Brain microvascular endothelial cell (primary cell): ENCODE data around the gene CHIA.
A peak's percentile ranks its signal among the peaks of the same experiment; 100 is the strongest.
"Not testable (repeated sequence)": the region's sequence is repeated elsewhere in the genome, so short reads cannot be mapped to it uniquely, and the experiment has no call there.

Experiments
- DNase-seq: peaks from one replicate; pipeline ENCODE4 v3.0.0-alpha.2; 2020
- H3K27ac ChIP-seq: fragments of 250-450 bp; sonication (Bioruptor Pico); 2 replicates; pipeline ENCODE4 v1.5.1; 2020; ENCODE audit warnings: mild to moderate bottlenecking, moderate library complexity
- H3K27me3 ChIP-seq: fragments of 250-450 bp; sonication (Bioruptor Pico); replicated peaks from 2 replicates; pipeline ENCODE4 v1.5.1; 2020; ENCODE audit warnings: mild to moderate bottlenecking
- H3K36me3 ChIP-seq: fragments of 250-450 bp; sonication (Bioruptor Pico); replicated peaks from 2 replicates; pipeline ENCODE4 v1.5.1; 2020; ENCODE audit warnings: mild to moderate bottlenecking
- H3K4me3 ChIP-seq: 2 replicates; pipeline ENCODE4 v1.5.1; 2011; ENCODE audit warnings: low read depth, mild to moderate bottlenecking, control low read depth, low read length, moderate library complexity
- CTCF ChIP-seq: IDR thresholded peaks from 2 replicates; pipeline ENCODE4 v1.5.1; 2011; ENCODE audit warnings: low read depth, mild to moderate bottlenecking, moderate library complexity, low read length, control low read depth, inconsistent platforms; ENCODE audit errors: missing control alignments
- in situ Hi-C: cut with HindIII; loops from 2 replicates; pipeline ENCODE4 v1.10.0; 2017; ENCODE audit warnings: low sequenced_read_pairs, low pct_ligation_motif_present

The CHIA gene

DNA sequence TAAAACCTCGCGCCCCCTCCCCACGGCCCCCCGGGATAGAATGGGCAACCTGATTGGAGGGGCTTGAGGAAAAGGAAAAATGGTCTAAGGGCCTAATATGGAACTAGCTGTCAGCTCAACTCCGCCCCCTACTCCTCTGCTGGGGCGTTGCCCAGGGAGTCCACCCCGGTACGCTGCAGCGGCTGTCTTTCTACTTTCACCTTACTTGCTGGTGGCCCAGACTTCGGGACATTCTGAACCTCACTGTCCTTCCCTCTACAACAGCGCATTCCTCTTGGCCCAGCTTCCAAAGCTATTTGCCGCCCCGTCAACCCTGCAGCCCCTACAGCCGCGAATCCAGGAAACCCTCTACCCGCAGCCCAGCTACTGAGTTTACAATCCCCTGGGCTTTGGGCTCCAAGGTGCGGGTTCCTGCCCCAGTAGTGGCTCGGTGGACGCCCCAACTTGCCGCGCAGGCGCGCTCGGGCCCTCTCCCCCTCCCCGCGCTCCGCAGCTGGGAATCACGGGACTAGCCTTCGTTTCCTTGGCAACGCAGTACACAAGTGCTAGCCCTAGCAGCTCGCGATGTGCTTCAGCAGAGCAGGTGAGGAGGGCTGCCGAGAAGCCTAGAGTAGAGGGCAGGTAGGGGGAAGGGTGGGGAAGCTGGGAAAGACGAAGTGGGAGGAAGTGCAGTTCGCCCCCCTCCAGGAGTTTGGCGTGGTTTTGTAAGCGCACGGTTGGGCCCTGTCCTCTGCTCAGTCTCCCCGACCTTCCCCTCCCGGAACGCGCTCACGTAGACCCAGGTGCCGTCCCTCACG is 55.6 kb downstream of the CHIA start:
- H3K27ac ChIP-seq: no peak overlapping the region
- H3K27me3 ChIP-seq: no peaks in the 10 kb centered on the region
- in situ Hi-C loops: no loop called here

GRCh38 chr1:111347026-111347425 is 56.4 kb downstream of the CHIA start:
- no peak for TF ChIP-seq CTCF
- in situ Hi-C loops: no loop called here
- no peaks in the 10 kb centered on the region for H3K36me3 ChIP-seq
- no peak overlapping the region for H3K27ac ChIP-seq
- no peak overlapping the region for H3K4me3 ChIP-seq
- H3K27me3 ChIP-seq: no peaks in the 10 kb centered on the region
- no peak for DNase-seq

More for the DNA sequence above, 55.6 kb downstream of the CHIA start:
- H3K4me3 ChIP-seq: peak overlapping the region; percentile 66
- TF ChIP-seq CTCF: peak; percentile 27
- DNase-seq: peak; percentile 75
- H3K36me3 ChIP-seq: no peaks in the 10 kb centered on the region

- in situ Hi-C loops: no loop called here
- no peak for TF ChIP-seq CTCF
- DNase-seq: no peak
- Histone ChIP-seq H3K36me3 (no peaks in the 10 kb centered on the region), H3K4me3 (no peak overlapping the region), H3K27ac (no peak overlapping the region), H3K27me3 (no peaks in the 10 kb centered on the region)
Measured at GRCh38 chr1:111351700-111352099, 61.0 kb downstream of the CHIA start.

GRCh38 chr1:111354584-111354983 is 63.9 kb downstream of the CHIA start:
- no peak for TF ChIP-seq CTCF
- DNase-seq: no peak
- H3K27ac ChIP-seq: no peak overlapping the region
- in situ Hi-C loops: no loop called here
- no peaks in the 10 kb centered on the region for H3K36me3 ChIP-seq
- H3K4me3 ChIP-seq: no peak overlapping the region
- H3K27me3 ChIP-seq: no peaks in the 10 kb centered on the region

- no peak overlapping the region for H3K27ac ChIP-seq
- no peaks in the 10 kb centered on the region for H3K36me3 ChIP-seq
- in situ Hi-C loops: no loop called here
- TF ChIP-seq CTCF: no peak
- no peak overlapping the region for H3K4me3 ChIP-seq
- DNase-seq: no peak
- H3K27me3 ChIP-seq: no peaks in the 10 kb centered on the region
Measured at GRCh38 chr1:111358964-111359363, 68.3 kb downstream of the CHIA start.

- H3K36me3 ChIP-seq: no peaks in the 10 kb centered on the region
- no peaks in the 10 kb centered on the region for H3K27me3 ChIP-seq
- no peak overlapping the region for H3K27ac ChIP-seq
- no peak for TF ChIP-seq CTCF
- no peak for DNase-seq
- in situ Hi-C loops: no loop called here
- no peak overlapping the region for H3K4me3 ChIP-seq
Measured at GRCh38 chr1:111359376-111359775, 68.7 kb downstream of the CHIA start.

GRCh38 chr1:111360257-111360656 is 69.6 kb downstream of the CHIA start:
- in situ Hi-C loops, H3K4me3 ChIP-seq, H3K36me3 ChIP-seq, H3K27ac ChIP-seq, H3K27me3 ChIP-seq, DNase-seq: not testable (repeated sequence)
